GM12801 (cell line): ENCODE results near the gene EMP3.

ENCODE experiments used
- CTCF ChIP-seq: IDR thresholded peaks from one replicate; pipeline ENCODE4 v1.5.1; 2011; ENCODE audit warnings: control low read depth; ENCODE audit not compliant: insufficient read length; ENCODE audit errors: extremely low read depth

EMP3 gene

DNA sequence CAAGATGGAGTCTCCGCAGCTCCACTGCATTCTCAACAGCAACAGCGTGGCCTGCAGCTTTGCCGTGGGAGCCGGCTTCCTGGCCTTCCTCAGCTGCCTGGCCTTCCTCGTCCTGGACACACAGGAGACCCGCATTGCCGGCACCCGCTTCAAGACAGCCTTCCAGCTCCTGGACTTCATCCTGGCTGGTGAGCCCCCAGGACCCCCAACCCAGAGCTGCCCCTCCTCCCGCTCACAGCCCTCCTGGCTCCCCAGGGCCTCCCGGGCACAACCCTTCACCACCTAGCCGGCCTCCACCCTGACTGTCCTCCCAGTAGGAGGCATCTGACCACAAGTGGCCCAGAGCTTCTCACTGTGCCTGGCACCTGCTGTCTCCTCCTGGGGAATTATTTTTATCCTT lies 48.2 kb downstream of the EMP3 start:
- no peak for TF ChIP-seq CTCF

GRCh38 chr19:48378194-48378570 lies 52.8 kb downstream of the EMP3 start:
- TF ChIP-seq CTCF = no peak

DNA sequence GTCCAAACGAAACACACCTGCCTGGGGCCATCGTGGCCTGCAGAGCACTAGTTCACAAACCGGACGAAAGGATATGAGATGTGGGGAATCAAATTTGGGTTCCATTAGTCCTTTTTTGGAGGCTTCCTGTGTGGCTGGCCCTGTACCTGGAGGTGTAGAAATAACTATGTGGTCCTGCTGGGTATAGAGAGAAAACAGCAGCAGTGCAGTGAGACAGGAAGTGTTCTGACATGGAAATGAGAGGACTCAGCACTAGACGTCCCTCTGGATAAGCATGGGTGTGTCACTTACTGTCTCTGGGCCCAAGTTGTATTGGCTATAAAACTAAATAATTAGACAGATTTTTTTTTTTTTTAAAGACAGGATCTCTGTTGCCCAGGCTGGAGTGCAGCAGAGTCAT lies 53.7 kb downstream of the EMP3 start:
- no peak for TF ChIP-seq CTCF
